GM18499 (cell line): ENCODE measurements around the gene DDA1.
"Not testable (repeated sequence)": the region's sequence is repeated elsewhere in the genome, so short reads cannot be mapped to it uniquely, and the experiment has no call there.

Source experiments
- ATAC-seq: cut with Tn5 transposase; IDR thresholded peaks from one replicate; pipeline ENCODE4 v1.9.1; 2021; ENCODE audit warnings: moderate number of reproducible peaks; ENCODE audit not compliant: insufficient read depth, unreplicated experiment

DDA1 gene

DNA sequence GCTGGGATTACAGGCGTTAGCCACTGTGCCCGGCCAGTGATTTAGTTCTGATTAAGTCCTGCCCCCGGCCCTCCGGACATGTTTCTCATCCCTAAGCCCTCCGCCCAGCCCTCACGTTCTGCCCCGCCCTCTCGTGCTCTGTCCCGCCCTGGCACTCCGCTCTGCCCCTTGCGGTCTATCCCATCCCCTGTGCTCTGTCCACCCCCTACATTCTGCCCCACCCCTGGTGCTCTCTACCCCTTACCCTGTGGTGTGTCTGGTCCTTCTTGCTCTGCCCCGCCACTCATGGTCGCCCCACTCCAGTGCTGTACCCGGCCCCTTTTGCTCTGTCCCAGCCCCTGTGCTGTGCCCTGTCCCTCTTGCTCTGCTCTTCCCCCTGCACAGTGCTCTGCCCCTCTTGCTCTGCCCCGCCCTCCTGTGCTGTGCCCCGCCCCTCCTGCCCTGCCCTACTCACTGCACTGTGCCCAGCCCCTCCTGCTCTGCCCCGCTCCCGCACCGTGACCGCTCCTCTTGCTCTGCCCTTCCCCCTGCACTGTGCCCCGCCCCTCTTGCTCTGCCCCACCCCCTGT lies 31.0 kb downstream of the DDA1 start:
- no peak for ATAC-seq

DNA sequence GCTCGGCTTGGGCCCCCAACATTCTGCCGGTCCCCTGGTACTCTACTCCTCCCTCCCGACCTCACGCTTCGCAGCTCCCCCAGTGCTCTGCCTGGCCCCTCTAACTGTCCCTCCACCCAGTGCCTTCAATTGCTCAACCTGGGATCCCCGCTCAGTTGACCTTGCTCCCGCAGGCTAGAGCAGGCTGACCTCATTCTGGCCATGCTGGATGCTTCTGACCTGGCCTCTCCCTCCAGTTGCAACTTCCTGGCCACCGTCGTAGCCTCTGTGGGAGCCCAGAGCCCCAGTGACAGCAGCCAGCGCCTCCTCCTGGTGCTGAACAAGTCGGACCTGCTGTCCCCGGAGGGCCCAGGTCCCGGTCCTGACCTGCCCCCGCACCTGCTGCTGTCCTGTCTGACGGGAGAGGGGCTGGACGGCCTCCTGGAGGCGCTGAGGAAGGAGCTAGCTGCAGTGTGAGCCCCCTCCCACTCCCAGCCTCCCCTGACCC lies 31.6 kb downstream of the DDA1 start:
- ATAC-seq, result no peak

DNA sequence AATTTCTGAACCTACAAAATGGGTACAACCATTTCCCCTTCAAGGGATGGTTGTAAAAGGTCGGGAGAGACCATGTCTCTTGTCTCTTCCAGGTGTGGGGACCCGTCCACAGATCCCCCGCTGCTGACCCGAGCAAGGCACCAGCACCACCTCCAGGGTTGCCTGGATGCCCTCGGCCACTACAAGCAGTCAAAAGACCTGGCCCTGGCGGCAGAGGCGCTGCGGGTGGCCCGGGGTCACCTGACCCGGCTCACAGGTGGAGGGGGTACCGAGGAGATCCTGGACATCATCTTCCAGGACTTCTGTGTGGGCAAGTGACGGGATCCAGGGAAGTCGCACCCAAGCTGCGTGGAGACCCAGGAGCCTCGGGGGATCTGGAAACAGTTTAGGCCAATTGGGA lies 32.0 kb downstream of the DDA1 start:
- ATAC-seq, result no peak

DNA sequence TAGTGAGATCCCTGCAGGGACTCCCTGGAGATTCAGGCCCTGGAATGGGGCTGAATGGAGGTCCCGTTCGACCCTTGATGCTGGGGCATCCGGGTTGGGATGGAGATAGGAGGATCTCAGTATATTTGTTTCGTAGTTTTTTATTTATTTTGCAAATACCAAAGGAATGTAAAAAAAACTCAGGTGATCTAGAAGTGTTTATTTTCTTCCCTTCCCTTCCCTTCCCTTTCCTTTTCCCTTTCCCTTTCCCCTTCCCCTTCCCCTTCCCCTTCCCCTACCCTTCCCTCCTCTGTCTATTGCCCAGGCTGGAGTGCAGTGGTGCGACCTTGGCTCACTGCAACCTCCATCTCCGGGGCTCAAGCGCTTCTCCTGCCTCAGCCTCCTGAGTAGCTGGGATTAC lies 32.5 kb downstream of the DDA1 start:
- no peak for ATAC-seq

DNA sequence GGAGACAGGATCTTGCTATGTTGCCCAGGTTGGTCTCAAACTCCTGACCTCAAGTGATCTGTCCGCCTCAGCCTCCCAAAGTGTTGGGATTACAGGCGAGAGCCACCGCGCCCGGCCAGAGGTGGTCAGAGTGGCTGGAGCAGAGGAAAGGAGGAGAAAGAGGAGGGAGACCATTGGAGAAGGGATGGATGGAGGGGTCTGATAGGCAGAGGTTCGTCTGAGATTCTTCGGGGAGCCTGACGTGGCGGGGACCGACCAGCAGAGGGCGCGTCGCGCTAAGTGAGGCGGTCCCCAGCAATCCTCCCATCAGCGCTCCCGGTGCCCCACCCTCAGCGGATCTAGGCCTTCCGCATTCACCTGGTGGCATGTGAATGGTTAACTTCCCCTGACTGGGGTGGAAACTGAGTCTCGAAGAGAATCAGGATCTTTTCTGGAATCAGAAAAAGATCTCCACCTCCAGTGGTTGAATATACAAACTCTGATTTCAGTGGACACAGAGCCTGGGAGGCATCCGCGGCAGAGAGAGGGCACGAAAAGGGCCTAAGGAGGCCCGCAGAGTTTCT lies 36.8 kb downstream of the DDA1 start:
- no peak for ATAC-seq

DNA sequence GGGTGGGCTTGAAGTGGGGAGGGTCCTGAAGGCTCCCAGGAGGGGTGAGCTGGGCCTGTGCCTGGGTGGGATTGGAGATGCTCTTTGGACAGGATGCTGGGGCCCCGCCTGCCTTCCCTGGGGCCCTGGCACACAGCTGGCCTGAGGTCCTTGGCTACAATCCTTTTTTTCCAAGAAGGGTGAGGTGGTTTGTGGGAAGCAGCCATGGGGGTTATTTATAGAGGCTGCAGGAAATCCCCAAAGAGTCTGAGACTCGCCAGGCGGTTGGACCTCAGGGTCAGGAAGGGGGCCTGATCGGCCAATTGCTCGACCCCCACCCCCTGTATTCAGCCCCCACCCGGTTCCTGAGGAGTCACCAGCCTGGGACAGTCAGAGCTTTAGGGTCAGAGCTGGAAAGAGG lies 38.0 kb downstream of the DDA1 start:
- ATAC-seq, result no peak

DNA sequence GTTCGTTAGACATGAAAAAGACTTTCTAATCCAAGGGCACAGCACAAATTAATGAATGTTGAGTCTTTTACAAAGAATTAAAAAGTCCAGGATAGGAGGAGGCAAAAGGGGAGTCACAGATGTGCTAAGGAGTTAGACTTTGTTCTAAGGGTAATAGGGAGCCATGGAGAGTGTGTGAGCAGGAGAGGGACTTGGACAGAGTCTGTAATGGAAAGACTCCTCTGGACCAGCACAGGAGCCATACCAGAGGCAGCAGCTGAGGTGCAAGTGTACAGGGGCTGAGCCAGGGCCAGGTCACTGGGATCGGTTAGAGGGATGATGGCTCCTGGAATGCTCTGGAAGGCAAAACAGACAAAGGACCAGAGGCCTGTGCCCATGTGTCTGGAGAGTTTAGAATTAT lies 38.5 kb downstream of the DDA1 start:
- no peak for ATAC-seq

DNA sequence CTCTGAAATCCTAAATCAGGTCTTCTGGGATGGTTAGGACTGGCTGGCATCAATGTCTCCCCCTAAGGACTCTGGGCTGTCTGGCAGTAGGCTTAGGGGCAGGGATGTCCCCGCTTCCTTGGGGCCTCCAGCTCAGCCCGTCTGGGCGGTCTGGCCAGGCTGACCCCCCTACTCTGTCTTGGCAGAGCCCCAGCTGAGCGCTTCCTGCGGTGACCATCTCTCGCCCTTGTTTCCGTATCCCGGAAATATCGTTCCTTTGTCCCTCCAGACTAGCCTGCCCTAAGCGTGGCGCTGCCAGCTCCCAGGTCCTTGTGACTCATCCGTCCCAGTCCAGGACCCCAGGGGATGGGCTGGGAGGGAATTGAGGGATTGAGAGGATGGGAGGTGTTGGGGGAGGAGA lies 39.3 kb downstream of the DDA1 start:
- ATAC-seq, result no peak

DNA sequence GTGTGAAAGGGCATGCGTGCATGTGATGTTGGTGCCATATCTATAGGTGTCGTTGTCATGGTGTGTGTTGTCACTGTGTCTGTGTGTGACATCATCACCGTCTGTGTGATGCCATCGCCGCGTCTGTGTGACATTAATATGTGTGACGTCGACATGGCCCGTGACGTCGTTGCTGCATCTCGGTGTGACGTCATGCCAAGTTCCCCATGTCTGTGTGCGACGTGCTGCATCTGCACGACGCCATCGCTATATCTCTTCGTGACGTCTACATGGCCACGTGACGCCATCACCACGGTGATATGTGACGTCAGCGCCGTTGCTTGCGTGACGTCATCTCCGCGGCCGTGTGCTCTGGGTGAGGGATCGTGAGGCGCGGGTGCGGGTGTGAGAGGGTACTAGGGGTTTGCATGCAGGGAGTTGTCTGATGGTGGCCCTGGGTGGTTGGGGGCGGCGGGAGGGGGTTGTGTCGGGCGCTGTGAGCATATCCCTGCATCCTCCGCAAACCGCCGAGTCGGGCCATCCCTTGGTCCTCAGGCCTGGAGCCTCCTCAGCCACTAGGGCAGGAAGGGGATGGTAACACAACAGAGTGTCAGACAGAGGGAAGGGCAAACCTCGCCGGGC lies 42.6 kb downstream of the DDA1 start:
- ATAC-seq, result no peak

DNA sequence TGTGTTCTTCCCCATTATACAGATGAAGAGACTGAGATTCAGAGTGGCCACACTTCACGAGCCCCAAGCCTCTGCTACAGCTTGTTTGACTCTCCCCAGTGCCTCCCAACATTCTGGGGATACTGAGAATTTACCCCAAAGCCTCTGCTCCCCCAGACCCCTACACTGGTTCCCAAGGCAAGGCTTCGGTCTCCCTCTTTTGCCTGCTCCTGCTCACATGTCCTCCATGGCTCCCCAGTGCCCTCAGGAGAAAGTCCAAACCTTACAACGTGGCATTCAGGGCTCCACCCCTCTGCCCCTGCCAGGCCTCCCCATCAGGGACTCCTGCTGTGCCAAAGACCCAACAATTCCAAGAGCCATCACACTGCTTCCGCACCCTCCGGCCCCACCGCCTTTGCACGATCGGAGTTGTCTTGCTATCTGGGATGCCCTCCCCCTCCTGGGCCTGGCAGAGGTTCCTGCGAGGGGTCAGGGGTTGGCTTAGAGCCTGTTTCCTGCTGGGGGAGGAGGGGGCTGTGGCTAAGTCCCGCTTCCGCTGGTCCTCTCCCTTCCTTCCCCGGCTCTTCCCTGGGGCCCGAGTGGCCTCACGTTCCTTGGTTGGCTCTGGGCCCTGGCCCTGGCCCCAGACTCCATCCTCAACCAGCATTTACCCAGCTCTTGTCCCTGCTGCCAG lies 43.4 kb downstream of the DDA1 start:
- no peak for ATAC-seq

DNA sequence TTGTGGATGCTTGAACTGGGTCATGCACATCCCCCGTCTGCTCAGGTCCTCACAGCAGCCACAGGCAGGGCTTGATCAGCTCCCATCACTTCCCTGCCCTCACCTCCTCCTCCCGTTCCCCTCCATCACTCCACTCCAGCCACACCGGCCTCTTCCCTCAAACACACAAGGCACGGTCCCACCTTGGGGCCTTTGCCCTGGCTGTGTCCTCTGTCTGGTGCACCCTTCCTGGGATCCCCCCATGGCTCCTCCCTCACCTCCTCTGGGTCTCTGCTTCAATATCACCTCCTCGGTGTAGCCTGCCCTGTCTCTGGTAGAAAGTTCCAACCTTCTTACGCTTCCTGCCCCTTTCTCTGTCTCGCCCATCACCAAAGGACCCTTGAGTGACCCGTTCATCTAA lies 44.0 kb downstream of the DDA1 start:
- no peak for ATAC-seq

DNA sequence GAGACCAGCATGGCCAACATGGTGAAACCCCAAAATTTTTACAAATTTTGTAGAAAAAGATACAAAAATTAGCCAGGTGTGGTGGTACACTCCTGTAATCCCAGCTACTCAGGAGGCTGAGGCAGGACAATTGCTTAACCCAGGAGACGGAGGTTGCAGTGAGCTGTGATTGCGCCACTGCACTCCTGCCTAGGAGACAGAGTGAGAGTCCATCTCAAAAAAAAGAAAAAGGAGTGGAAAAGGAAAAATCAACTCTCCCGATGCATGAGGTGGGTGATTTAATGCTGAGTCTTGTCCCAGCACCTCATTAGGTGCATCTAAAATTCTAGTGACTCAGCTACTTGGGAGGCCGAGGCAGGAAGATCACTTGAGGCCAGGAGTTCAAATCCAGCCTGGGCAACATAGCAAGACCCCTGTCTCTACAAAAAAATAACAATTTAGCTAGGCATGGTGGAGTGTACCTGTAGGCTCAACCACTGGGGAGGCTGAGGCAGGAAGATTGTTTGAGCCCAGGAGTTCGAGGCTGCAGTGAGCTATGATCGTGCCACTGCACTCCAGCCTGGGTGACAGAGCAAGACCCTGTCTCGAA lies 47.8 kb downstream of the DDA1 start:
- ATAC-seq, result no peak

DNA sequence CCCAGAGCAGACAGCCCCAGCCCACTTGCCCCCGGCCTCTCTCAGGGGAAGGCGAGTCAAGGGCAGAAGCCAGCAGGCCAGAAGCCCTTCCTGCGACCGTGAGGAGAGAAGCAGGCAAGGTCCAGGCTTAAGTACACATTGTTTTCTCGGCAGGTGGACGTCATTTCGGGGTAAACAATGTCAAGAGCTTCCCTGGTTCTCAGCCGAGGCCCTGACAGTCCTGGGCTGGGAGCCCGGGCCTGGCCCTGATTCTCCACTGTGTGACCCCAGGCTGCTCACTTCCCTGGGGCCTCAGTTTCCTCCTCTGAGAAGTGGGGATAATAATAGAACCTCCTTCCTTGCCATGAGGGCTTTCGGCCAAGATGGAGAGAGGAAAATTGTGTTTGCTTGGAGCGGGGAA lies 48.4 kb downstream of the DDA1 start:
- no peak for ATAC-seq

DNA sequence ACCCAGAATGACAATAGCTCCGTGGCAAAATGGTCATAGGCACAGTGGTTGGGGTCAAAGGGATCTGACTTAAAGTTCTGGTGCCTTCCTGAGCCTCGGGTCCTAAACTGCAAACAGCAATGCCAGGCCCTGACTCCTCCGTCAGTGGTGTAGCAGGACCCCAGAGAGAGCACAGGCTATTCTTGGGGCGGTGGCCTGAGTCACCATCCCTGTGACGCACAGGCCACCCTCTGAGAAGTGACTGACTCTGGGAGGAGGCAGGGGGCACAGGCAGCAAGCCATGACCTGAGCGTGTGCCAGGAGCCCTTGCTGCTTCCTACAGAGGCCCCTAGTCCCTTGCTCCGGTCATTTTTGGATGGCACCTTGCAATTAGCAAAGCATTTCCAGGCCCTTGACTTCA lies 49.0 kb downstream of the DDA1 start:
- ATAC-seq, result no peak

DNA sequence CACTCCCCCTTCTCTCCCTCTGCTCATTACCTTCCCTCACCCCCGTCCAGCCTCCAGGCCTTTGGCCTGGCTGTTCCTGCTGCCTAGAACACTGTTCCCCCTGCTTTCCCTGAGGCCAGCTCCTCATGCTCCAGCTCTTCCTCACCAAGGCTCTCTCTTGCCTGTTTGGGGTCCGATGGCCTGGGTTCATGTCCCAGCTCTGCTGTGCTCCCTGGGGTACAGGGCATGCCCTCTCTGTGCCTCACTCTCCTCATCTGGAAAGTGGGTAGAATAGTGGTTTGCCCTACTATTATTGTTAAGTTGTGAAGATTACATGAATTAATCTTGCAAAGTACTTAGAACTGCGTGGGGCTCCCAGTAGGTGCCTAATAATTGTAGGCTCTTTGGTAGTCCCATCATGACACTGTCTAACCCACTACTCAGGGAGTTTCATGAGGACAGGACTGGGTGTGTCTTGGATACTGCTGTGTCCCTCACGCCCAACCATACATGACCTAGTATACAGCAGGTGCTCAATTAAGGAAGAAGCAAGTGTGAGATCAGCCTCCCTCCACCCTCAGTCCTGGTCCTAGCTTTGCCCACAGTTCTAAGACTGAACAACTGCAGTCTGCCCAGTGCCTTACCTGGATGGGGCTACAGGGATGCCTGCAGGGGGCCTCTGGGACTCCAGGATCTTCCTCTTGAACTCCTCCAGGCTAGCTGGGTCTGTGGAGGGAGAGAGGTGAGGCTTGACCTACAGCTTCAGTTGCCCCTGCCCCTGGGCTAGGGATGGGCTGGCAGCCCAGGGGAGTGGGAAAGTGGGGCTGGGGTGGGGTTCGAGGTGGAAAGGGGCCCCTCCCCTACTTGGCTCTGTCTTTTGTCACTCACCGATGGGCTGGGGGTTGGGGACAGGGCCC lies 50.8 kb downstream of the DDA1 start:
- ATAC-seq, result no peak

DNA sequence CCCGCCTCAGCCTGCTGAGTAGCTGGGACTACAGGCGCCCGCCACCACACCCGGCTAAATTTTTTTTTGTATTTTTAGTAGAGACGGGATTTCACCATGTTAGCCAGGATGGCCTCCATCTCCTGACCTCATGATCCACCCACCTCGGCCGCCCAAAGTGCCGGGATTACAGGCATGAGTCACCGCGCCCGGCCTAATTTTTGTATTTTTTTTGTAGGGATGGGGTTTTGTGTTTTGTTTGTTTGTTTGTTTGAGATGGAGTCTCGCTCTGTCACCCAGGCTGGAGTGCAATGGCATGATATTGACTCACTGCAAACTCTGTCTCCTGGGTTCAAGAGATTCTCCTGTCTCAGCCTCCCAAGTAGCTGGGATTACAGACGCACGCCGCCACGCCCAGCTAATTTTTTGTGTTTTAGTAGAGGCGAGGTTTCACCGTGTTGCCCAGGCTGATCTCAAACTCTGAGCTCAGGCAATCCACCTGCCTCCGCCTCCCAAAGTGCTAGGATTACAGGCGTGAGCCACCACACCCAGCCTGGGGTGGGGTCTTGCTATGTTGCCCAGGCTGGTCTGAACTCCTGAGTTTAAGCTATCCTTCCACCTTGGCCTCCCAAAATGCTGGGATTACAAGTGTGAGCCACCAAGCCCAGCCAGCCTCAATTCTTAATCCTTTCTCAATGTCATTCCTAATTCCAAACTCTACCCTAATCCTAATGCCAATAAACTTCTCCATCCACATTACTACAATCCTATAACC lies 54.7 kb downstream of the DDA1 start:
- ATAC-seq, result not testable (repeated sequence)

DNA sequence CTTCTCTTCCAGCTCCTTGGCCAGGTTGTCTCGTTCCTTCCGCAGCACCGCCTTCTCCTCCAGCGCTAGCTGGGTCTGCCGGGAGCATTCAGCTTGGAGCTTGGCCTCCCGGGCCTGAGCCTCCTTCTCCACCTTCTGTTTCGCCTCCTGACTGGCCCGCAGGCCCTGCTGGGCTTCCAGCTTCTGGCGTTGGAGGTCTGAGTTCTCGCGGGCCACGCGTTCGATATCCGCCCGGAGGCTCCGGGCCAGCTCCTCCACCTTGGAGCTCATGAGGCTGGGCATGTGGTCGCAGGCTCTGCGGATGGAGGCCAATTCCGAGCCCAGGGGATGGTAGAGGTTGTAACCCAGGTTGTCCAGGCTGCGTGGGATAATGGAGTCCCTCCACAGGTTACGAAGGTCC lies 56.0 kb downstream of the DDA1 start:
- ATAC-seq, result no peak

DNA sequence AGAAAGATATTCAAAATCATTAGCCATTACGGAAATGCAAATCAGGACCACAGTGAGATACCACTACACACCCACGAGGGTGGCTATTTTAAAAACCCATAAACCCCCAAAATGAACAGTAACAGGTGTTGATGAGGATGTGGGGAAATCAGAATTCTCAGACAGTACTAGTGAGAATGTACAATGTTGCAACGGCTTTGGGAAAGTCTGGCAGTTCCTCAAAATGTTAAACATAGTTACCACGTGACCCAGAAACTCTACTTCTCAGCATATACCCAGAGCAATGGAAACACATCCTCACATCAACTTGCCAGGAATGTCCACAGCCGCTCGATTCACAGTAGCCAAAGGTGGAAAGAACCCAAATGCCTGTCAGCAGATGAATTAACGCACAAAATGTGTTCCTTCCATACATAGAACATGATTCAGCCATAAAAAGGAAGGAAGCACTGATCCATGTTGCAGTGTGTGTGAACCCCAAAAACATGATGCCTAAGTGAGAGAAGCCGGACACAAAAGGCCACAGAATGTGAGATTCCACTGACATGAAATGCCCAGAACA lies 60.7 kb downstream of the DDA1 start:
- peak; percentile 88 for ATAC-seq
